Stimulated activated naive CD8-positive, alpha-beta T cell treated with anti-CD3 and anti-CD28 coated beads, Interleukin-15, Interleukin-2, amounts not matched to agents 100 U/mL and 50 U/mL, for 24 hours (primary cell): Measurements from ENCODE around the gene CHST6.
A peak's percentile ranks its signal among the peaks of the same experiment; 100 is the strongest.
"Not testable (repeated sequence)": the region's sequence is repeated elsewhere in the genome, so short reads cannot be mapped to it uniquely, and the experiment has no call there.

Source experiments
- ATAC-seq: fragments of 150-1000 bp; cut with Tn5 transposase; one replicate; pipeline ENCODE4 v1.10.0; 2021
- DNase-seq: peaks from one replicate; pipeline ENCODE4 v3.0.0; 2021

Gene CHST6

DNA sequence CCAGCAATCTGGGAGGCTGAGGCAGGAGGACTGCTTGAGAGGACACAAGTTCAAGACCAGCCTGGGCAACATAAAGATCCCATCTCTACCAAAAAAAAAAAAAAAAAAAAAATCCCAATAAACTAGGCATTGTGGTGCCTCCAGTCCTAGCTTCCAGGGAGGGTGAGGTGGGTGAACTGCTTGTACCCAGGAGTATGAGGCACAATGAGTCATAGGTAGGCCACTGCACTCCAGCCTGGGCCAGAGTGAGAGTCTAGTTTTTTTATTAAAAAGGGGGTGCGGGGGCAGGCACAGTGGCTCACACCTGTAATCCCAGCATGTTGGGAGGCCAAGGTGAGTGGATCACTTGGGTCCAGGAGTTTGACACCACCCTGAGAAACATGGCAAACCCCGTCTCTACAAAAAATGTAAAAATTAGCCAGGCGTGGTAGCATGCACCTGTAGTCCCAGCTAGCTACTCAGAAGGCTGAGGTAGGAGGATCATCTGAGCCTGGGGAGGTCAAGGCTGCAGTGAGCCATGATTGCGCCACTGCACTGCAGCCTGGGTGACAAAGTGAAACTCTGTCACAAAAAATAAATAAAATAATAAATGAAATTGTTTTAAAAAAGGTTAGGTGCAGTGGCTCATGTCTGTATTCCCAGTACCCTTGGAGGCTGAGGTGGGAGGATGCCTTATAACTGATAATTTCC lies 7.8 kb upstream of the CHST6 start:
- no peak for DNase-seq
- no peak for ATAC-seq

GRCh38 chr16:75501820-75502219 lies 6.6 kb upstream of the CHST6 start:
- DNase-seq, ATAC-seq: not testable (repeated sequence)

DNA sequence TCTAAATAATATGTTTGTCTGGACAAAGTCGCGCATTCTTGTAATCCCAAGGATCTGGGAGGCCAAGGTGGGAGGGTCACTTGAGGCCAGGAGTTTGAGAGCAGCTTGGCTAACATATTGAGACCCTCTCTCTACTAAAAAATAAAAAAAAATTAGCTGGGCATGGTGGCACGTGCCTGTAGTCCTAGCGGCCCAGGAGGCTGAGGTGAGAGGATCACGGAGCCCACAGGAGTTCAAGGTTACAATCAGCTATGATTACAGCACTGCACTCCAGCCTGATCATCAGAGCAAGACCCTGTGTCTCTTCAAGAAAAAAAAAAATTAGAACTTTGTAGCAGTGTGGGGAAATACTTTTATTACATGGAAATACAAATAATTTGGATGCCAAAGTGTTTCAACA lies 6.1 kb upstream of the CHST6 start:
- ATAC-seq, result no peak
- no peak for DNase-seq

DNA sequence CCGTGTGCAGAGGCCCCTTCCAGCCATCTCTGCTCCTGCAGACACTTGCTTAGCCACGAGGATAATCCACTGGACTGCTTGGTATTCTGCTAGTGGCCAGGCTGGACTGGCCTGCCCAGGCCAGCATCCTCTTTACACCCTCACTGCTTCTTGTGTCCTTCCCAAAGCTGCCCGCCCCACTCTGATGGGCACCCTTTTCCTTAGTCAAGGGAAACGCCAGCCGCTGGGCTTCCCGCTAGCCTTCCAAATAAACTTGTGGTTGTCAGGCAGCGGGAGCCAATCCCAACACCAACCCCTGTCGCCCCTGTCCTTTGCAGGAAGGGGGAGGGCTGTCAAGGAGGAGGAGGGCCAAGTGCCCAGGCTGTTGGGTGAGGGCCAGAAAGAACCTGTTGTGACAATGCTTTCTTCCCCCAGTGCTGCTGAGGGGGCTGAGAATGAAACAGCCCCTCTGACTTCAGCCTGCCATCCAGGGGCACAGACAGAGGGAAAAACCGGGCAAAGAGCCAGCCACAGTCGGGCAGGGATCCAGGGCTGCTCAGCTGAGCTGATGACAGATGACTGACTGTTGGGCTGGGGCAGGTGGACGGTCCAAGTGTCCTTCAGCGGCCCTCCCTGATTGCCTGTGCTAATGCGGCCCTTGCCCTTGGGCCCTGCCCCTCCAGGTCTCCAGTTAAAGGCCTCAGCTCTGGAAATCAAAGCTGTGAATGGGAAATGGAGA lies 3.5 kb upstream of the CHST6 start:
- DNase-seq, ATAC-seq: not testable (repeated sequence)

- ATAC-seq (no peak), DNase-seq (no peak)
Observed at GRCh38 chr16:75497558-75497957, 2.3 kb upstream of the CHST6 start.

DNA sequence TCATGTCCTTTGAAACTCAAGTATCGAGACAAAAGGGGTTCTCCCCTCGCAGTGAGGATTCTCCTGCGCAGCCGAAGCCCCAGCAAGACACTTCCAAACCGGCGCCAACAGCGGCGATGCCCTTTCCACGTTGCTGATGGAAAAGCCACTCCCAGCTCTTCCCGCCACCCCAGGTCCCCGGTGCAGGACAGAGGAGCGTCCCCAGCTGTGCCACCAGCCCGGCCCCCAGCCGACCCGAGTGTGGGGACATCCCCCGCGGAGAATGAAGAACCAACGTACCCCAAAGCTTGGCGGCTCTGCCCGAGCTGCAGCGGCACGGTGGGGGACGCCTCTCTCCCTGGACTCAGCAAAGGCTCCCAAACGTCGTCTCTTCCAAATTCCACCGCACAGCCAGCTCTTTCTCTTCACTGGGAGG lies 573 bp downstream of the CHST6 start:
- no peak for ATAC-seq
- DNase-seq, result no peak

DNA sequence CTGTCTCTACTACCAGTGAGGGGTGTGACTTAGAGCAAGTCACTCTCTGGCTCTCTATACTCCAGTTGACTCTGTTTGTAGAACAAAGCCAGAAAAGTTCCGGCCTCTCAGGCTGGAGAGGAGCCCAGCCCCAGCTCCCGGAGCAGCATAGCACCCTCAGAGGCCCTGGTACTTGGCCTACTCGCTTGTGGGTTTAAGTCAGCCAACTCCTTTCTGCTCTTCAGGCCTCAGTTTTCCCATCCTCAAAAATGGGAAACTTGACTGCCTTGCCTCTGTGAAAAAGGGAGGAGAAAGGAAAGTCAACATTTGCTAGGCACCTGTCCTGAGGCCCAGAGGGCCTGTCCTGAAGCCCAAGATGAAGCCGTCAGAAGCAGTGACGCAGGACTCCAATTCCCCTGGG lies 1.1 kb downstream of the CHST6 start:
- ATAC-seq (no peak), DNase-seq (no peak)

DNA sequence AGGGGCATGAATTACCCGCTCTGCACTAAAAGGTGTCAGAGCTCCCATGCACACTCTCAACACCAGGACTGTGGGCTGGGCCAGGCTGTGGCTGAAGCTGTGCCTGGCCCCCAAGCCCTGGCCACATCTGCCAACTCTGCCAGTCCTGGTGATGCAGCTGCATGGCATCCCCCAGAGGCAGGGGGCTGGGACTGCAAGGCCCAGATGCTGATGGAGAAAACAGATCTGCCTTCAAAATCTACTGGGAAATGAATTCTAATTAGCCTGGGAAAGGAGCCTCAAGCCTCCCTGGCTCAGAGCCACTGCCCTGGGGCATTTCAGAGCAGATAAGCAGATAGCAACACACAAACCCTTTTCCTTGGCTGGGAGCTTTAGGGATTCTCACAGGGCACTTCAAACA lies 3.4 kb downstream of the CHST6 start:
- DNase-seq (no peak), ATAC-seq (no peak)

DNA sequence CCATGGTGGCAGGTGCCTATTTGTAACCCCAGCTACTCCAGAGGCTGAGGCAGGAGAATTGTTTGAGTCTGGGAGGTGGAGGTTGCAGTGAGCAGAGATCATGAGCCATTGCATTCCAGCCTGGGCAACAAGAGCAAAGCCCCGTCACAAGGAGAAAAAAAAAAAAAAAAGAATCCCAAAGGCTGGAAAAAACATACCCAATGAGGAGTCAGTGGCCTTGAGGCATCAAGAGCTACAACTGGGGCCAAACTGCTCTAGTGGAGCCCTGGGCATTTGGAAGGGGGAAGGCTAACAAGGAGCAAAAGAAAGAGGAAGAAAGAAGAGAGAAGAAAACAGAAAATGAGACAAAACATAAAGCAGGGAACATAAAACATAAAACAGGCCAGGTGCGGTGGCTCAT lies 6.9 kb downstream of the CHST6 start:
- ATAC-seq (no peak), DNase-seq (no peak)

- peak; percentile 26 for ATAC-seq
- DNase-seq, result no peak
Observed at GRCh38 chr16:75486676-75487313, 8.4 kb downstream of the CHST6 start.

DNA sequence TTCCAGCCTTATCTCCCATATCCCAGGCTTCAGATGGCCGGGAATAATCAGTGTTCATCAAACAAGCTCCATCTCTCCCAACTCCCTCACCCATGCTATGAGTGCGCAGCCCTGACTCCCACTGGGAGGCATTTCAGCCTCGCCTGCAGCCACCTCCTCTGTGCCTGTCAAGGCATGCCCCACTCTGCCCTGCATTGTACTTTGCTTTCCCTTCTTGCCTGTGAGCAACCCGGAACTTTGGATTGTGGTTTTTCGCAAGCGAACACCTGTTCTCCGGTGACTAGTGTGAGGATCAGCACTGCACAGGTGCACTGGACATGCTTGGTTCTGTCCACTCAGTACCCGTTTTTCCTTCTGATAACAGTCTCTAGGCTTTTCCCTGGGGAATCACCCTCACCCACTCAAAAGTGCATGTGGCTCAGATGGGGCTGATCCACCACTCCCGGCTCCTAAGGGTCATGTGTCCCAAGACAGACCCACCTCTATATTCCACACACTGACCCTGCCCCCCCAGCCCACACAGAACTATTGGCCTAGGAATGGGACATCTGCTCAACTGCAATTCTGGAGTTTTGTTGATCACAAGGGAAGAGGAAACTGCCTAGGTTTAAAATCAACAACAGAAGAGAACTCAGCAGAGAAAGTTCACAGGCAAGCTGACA lies 9.1 kb downstream of the CHST6 start:
- no peak for ATAC-seq
- DNase-seq, result no peak

DNA sequence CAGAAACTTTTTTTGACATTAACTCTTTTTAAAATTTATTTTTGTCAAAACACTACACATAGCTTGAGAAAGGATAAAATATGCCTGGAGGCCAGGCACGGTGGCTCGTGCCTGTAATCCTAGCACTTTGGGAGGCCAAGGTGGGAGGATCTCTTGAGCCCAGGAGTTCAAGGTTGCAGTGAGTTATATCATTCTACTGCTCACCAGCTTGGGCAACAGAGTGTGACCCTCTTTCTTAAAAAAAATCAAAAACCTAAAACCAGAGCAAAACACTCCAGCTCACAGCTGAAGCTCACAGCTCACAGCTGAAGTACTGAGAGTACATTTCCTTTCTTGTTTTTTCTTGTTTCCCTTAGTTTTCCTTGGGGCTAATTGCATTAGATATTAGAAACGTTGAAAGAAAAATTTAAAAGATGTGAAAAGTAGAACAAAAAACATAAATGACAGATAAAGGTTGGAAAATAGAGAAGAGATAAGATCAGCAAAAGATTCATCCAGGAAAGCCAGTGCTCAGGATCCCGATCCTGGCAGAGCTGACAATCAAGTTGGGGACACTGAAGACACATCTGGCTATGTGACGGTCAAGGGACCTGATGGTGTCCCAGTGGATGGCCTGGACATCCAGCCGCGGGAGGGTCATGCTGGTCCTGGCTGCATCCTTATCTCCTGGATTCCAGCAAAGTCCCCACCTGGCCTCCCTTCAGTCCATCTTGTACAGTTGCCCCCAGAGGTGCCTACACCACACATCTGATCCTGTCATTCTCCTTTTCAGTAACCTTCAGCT lies 9.8 kb downstream of the CHST6 start:
- DNase-seq (no peak), ATAC-seq (no peak)

DNA sequence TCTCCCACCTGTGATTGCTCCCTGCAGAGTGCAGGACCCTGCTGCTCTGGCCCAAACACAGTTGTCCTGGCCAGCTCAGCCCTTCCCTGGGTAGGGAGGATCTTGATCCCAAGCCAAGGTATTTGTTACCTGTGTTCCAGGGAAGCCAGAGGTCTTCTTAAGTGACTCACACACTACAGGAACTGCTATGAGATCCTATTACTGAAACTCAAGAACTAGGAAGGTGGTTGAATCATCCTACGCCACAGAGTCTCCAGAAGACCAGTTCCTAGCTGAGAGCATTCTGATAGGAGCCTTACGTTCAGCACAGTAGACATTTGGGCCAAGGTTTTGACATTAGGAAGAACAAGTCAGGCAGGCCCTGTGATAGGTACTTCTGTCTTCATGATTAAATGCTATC lies 12.0 kb downstream of the CHST6 start:
- no peak for ATAC-seq
- no peak for DNase-seq

DNA sequence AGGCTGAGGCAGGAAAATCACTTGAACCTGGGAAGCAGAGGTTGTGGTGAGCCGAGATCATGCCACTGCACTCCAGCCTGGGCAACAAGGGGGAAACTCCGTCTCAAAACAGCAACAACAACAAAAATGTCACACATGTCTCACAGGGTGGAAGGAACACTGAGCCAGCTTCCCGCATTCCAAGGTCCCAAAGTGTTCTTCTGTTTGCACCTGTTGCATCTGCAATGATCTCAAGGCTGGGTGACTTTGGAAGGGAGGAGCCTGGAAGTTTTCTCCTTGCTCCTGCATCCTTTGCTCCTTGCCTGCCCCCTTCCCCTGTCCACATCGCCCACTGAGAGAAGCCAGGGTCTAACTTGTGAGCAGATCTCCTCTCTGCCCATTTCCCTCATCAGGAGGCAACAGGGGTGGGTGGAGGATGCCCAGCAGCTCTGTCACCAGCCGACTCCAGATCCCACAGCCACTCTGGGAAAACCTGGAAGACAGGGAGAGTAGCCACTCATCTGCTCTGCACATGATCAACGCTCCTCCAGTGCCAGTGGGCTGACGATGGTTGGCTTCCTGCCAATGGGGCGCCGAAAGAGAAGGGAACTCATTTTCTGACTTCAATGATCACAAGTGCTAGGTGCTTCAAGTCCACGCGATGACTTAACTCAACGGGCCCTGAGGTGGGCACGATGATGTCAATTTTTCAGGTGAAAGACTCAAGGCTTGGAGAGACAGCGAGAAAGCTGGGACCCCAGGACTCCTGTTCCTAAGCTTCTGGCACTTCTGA lies 12.6 kb downstream of the CHST6 start:
- ATAC-seq, result no peak

DNA sequence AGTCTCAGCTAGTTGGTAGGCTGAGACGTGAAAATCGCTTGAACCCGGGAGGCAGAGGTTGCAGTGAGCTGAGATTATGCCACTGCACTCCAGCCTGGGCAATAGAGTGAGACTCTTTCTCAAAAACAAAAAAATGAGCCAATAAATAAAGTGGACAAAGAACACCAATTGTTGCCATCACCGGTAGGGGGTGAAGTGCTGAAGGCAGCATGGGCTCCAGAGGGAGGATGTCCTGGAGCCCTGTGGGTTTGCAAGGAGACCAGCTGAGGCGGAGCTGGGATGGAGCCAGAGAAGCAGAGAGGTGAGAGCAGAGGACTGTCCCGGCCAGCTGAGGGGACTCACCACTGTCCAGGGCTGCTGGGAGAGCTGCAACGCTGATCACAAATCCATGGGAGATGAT lies 13.8 kb downstream of the CHST6 start:
- DNase-seq, result no peak
- no peak for ATAC-seq

More for the DNA sequence above, 12.6 kb downstream of the CHST6 start:
- no peak for DNase-seq

DNA sequence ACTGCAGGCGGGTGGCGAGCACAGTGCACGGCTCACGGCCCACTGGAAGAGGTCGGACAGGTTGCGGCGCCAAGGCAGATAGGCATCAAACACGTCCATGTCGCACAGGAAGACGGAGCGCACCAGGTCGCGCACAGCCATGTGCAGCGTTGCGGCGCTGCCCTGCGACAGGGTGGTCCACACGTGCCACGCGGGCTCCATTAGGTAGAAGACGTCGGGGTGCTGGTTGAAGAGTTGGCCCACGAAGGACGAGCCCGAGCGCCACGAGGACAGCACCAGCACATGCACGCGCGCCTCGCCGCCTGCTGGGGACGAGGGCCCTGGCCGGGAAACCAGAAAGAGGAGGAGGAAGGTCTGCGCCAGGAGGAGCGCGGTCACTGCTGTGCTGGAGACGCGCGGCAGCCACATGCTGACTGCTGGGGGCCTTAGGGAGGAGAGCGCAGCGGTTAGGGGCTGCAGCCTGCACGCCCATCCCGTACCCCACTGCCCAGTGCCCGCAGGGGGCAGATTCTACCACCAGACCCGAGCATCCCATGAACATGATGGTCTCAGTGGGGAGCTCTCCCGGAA lies 15.7 kb downstream of the CHST6 start:
- DNase-seq (no peak), ATAC-seq (no peak)

DNA sequence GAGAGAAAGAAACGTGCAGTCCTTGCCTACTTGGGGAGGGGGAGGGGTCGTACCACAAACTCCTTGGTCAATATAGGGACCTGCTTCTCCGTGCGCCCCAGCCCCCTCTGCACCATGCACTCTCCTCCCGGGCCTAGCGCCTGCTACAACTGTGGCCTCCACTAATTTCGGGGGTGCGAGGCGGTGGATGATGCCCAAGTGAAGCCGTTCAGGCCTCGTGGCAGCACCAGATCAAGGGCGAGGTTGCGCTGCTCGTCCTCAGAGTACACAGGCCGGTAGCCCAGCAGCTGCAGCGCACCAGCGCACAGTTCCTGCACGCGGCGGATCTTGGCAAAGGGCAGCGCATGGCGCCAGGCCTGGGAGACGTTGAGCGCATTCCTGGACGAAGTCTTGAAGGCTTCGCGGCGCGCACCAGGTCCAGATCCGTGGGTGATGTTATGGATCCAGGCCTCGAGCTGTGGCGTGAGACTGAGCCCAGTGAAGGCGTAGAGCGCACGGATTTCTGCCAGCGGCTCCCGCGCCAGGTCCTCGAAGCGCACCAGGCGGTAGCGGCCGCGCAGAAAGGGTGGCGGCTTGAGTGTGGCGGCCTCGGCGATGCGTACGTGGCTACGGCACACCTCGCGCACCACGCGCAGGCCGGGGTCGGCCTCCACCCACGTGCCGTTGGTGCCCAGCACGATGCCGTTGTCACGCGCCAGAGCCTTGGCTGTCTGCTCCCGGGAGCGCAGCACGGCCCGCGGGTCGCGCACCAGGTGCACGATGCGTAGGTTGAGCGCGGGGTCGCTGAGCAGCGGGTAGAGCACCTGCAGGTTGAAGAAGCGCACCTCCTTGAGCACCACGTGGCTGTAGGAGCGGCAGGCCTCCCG lies 16.5 kb downstream of the CHST6 start:
- ATAC-seq, result no peak
- DNase-seq, result no peak

DNA sequence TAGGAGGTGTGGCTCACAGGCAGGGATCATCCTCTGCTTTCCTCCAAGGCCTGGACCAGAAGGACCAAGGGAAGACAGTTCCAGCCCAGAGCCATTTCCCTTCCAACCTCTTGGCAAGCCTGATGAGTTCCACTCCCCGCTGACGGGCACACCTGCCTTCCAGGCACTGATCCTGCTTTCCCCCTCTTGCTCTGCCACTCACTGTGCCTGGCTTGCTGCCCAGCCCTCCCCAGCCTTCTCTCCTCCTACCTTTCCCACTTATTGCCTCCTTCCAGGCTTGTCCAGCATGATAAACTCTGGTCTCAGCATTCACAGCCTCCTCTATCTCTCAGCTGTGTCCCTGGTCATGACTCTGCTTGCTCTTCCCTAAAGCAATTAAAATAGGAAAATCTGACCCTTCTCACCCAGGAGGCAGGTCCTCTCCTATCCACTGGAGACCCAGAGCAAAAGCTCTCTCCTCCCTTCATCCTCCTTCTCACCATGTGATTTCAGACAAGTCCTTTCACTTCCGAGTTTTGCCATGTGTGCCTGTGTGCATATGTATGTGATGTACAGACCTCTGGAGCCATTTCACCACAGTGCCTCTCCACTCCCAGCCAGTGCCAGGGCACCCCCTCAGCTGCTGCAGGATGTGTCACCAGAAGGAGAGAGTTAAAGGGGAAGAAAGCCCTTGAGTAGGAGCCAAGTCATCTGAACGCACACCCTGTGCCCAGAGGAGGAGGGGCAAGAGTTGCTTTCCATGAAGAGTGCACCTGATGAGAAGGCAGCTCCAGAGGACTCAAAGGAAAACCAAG lies 17.4 kb downstream of the CHST6 start:
- no peak for DNase-seq
- no peak for ATAC-seq

DNA sequence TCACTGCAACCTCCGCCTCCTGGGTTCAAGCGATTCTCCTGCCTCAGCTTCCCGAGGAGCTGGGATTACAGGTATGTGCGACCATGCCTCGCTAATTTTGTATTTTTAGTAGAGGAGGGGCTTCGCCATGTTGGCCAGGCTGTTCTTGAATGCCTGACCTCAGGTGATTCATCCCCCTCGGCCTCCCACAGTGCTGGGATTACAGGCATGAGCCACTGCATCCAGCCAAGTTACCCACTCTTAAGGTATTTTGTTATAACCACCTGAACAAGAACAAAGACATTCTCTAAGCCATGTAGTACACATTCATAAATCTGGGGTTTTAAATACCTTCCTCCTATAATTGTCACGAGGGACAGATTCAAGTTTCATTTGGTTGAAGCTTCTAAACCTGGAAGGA lies 18.4 kb downstream of the CHST6 start:
- ATAC-seq (no peak), DNase-seq (no peak)
